OCI-LY7 (cell line): ENCODE results near the gene CSTF1. TPM values are rescaled to one million over a fixed set of nuclear protein-coding genes. Genes with fewer than 3 reads are reported as not detected.
"Not testable (repeated sequence)": the region's sequence is repeated elsewhere in the genome, so short reads cannot be mapped to it uniquely, and the experiment has no call there.

ENCODE experiments used
- BruUV-seq: library from RNA; stranded (reverse); fragments of 400-500 nt; replicated peaks from 2 replicates; lab custom pipeline; 2021; lab: Mats Ljungman, UMichigan
- CTCF ChIA-PET: fragments of 300-600 bp; sonication (Branson Sonifier 250); formaldehyde crosslinking; loops from one replicate; lab custom pipeline; 2022; ENCODE audit warnings: antibody characterized with exemption; ENCODE audit not compliant: unreplicated experiment; lab: Charles Lee
- POLR2A ChIA-PET: fragments of 300-600 bp; sonication (Branson Sonifier 250); formaldehyde crosslinking; loops from one replicate; lab custom pipeline; 2022; ENCODE audit warnings: antibody characterized with exemption; lab: Charles Lee
- DNase-seq: peaks from one replicate; pipeline ENCODE4 v3.0.0-alpha.2; 2015; ENCODE audit warnings: low spot score
- H2AFZ ChIP-seq: fragments of 200-600 bp; sonication (generic), shearing (Covaris generic); 2 replicates; pipeline ENCODE4 v1.6.1; 2014; ENCODE audit warnings: mild to moderate bottlenecking, antibody characterized with exemption, low read length, moderate library complexity
- H3K27ac ChIP-seq: fragments of 200-600 bp; sonication (generic); 2 replicates; pipeline ENCODE4 v1.5.1; 2014; ENCODE audit warnings: mixed run types, low read depth, mild to moderate bottlenecking, moderate library complexity, low read length, inconsistent platforms; ENCODE audit not compliant: poor library complexity, severe bottlenecking
- H3K36me3 ChIP-seq: fragments of 200-600 bp; sonication (generic); 2 replicates; pipeline ENCODE4 v1.6.1; 2014; ENCODE audit warnings: mild to moderate bottlenecking, antibody characterized with exemption, low read length, moderate library complexity, mixed read lengths; ENCODE audit not compliant: insufficient read depth
- H3K4me1 ChIP-seq: fragments of 200-600 bp; sonication (generic); 2 replicates; pipeline ENCODE4 v1.5.1; 2014; ENCODE audit warnings: mild to moderate bottlenecking, low read length; ENCODE audit not compliant: insufficient read depth, poor library complexity, severe bottlenecking
- H3K4me2 ChIP-seq: fragments of 200-600 bp; sonication (generic); 2 replicates; pipeline ENCODE4 v1.6.1; 2014; ENCODE audit warnings: mild to moderate bottlenecking, low read length
- H3K4me3 ChIP-seq: fragments of 200-600 bp; sonication (generic); 2 replicates; pipeline ENCODE4 v1.5.1; 2014; ENCODE audit warnings: mild to moderate bottlenecking, low read depth, low read length; ENCODE audit not compliant: poor library complexity, severe bottlenecking
- H3K79me2 ChIP-seq: fragments of 200-600 bp; sonication (generic); 2 replicates; pipeline ENCODE4 v1.6.1; 2016; ENCODE audit warnings: low read depth, mild to moderate bottlenecking, low read length, moderate library complexity, mixed read lengths; ENCODE audit not compliant: insufficient read depth
- H3K9me2 ChIP-seq: fragments of 200-600 bp; sonication (generic); 2 replicates; pipeline ENCODE4 v1.6.1; 2016; ENCODE audit warnings: mild to moderate bottlenecking, low read length, mixed read lengths; ENCODE audit not compliant: insufficient read depth
- H3K9me3 ChIP-seq: fragments of 200-600 bp; sonication (generic); 2 replicates; pipeline ENCODE4 v1.6.1; 2014; ENCODE audit warnings: mild to moderate bottlenecking, mixed run types, low read length, mixed read lengths
- H4K20me1 ChIP-seq: fragments of 200-600 bp; sonication (generic); 2 replicates; pipeline ENCODE4 v1.6.1; 2014; ENCODE audit warnings: mild to moderate bottlenecking, antibody characterized with exemption, low read length, moderate library complexity, mixed read lengths; ENCODE audit not compliant: insufficient read depth
- EZH2phosphoT487 ChIP-seq: fragments of 200-600 bp; sonication (generic); IDR thresholded peaks from 2 replicates; pipeline ENCODE4 v1.6.1; 2018; ENCODE audit warnings: low read depth, borderline replicate concordance, mild to moderate bottlenecking, mixed run types, antibody characterized with exemption, low read length, moderate library complexity, mixed read lengths
- intact Hi-C: fragments of 100-400 bp; cut with micrococcal nuclease; formaldehyde crosslinking; loops from one replicate; pipeline ENCODE4 v1.10.0; 2022; ENCODE audit not compliant: unreplicated experiment
- total RNA-seq, 2 experiments: library from RNA; depleted of rRNA in 1 of 2; stranded (reverse); fragments of >200 nt in 1 of 2; shearing (Covaris generic) in 1 of 2; gene quantifications; 2 replicates each; pipeline ENCODE4 v1.2.3, GENCODE V29; 2014 to 2022
- TF ChIP-seq, protein P1 (sequence below): fragments of 200-600 bp; sonication (generic); conservative IDR thresholded peaks from 2 replicates; pipeline ENCODE4 v1.5.1; 2014; ENCODE audit warnings: mild to moderate bottlenecking, antibody characterized with exemption, low read length, moderate library complexity, mixed read lengths

CSTF1 gene
- total RNA-seq, 2 experiments from 2014 or later, result 52.1 to 56.0 TPM

DNA sequence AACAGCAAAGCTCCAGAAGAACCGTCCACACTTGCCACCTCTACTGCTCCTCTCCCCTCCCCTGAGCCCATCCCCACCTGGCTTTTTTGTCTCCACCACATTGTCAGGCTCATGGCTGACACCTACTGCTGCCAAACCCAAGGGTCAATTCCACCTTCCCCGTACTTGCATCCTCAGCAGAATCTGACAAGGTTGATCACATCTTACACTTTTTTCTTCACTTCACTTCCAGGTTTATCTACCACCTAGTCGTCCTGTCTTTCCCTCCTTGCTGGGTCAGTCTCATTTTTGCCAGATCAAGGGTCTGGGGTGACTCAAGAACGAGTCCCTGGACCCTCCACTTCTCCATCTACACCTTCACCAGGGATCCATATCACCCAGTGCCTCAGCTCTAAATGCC, 3.6 kb upstream of the CSTF1 start:
- CTCF ChIA-PET, result no interaction called here
- H3K9me3 ChIP-seq, result no peaks in the 10 kb centered on the region
- peaks cover 81% of the 10 kb centered on the region for H3K36me3 ChIP-seq
- H3K4me3 ChIP-seq, result no peak overlapping the region
- no TSS peak for BruUV-seq
- POLR2A ChIA-PET, result interaction anchor here (0.5 kb wide), 1 partner anchor 24 kb away, joined by 4 read pairs; no protein-coding TSS in a partner anchor
- intact Hi-C loops, result no loop called here
- TF ChIP-seq, protein P1, sequence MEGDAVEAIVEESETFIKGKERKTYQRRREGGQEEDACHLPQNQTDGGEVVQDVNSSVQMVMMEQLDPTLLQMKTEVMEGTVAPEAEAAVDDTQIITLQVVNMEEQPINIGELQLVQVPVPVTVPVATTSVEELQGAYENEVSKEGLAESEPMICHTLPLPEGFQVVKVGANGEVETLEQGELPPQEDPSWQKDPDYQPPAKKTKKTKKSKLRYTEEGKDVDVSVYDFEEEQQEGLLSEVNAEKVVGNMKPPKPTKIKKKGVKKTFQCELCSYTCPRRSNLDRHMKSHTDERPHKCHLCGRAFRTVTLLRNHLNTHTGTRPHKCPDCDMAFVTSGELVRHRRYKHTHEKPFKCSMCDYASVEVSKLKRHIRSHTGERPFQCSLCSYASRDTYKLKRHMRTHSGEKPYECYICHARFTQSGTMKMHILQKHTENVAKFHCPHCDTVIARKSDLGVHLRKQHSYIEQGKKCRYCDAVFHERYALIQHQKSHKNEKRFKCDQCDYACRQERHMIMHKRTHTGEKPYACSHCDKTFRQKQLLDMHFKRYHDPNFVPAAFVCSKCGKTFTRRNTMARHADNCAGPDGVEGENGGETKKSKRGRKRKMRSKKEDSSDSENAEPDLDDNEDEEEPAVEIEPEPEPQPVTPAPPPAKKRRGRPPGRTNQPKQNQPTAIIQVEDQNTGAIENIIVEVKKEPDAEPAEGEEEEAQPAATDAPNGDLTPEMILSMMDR, result no peak
- TF ChIP-seq EZH2phosphoT487, result no peak
- H3K79me2 ChIP-seq, result peaks cover 83% of the 10 kb centered on the region
- H2AFZ ChIP-seq, result no peak overlapping the region
- peaks cover 23% of the 10 kb centered on the region for H3K4me1 ChIP-seq
- no peaks in the 10 kb centered on the region for H3K9me2 ChIP-seq
- peaks cover 12% of the 10 kb centered on the region for H4K20me1 ChIP-seq
- no peak overlapping the region for H3K4me2 ChIP-seq
- H3K27ac ChIP-seq, result no peak overlapping the region
- no peak for DNase-seq

DNA sequence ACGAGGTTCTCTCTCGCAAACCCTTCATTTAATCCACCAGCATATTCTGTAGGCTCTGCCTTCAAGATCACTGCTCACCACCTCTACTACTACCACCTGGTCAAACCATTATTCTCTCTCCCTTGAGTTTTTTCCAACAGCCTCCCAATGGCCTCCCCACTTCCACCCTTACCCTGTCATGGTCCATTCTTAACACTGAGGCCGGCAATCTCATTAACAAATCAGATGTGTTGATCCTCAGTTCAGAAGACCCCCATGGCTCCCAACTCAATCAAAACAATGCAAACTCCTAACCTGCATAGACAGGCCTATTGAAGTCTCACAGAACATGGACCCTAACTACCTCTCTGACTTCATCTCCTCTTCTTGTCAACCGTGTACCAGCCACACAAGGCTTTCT, 2.6 kb upstream of the CSTF1 start:
- DNase-seq, result no peak
- no peaks in the 10 kb centered on the region for H3K9me2 ChIP-seq
- peaks cover 10% of the 10 kb centered on the region; the same call in 1 of the 2 replicates for H4K20me1 ChIP-seq
- no peak for TF ChIP-seq EZH2phosphoT487
- TF ChIP-seq, protein P1, result no peak
- H3K4me2 ChIP-seq, result peak overlapping the region; percentile 69; the same call in 1 of the 2 replicates
- no peaks in the 10 kb centered on the region for H3K9me3 ChIP-seq
- H3K36me3 ChIP-seq, result peaks cover 76% of the 10 kb centered on the region
- ChIA-PET CTCF (no interaction called here), POLR2A (no interaction called here)
- H3K4me3 ChIP-seq, result no peak overlapping the region
- no peak overlapping the region for H2AFZ ChIP-seq
- intact Hi-C loops, result no loop called here
- BruUV-seq, result no TSS peak
- H3K79me2 ChIP-seq, result peaks cover 83% of the 10 kb centered on the region
- H3K4me1 ChIP-seq, result peaks cover 21% of the 10 kb centered on the region
- no peak overlapping the region for H3K27ac ChIP-seq

DNA sequence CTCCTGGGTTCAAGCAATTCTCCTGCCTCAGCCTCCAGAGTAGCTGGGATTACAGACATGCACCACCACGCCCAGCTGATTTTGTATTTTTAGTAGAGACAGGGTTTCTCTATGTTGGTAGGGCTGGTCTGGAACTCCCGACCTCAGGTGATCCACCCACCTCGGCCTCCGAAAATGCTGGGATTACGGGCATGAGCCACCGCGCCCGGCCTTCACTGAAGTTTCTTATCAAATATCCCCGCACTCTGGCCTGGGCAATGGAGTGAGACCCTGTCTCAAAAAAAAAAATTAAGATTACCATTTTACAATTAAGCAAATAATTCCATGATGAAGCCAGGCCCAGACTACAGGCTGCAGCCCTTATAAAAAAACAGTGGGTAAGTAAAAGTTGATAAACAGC, 2.0 kb upstream of the CSTF1 start:
- H3K9me3 ChIP-seq, H2AFZ ChIP-seq, H4K20me1 ChIP-seq, DNase-seq, BruUV-seq, H3K9me2 ChIP-seq, CTCF ChIA-PET, intact Hi-C loops: not testable (repeated sequence)
- Histone ChIP-seq H3K79me2 (peaks cover 84% of the 10 kb centered on the region), H3K4me3 (peak overlapping the region; percentile 76), H3K4me1 (peaks cover 21% of the 10 kb centered on the region), H3K4me2 (peak overlapping the region; percentile 69), H3K36me3 (peaks cover 76% of the 10 kb centered on the region), H3K27ac (peak overlapping the region; percentile 85)
- POLR2A ChIA-PET, result interaction anchor here (0.7 kb wide), 2 partner anchors 9 to 108 kb away, joined by 3 read pairs; no protein-coding TSS in a partner anchor
